Measurements from ENCODE around the gene SIGLEC11. TPM values are rescaled to one million over a fixed set of nuclear protein-coding genes. Genes with fewer than 3 reads are reported as not detected.

SIGLEC11 gene
- polyA plus RNA-seq, 1 experiment, result not detected

- H3K36me3 ChIP-seq (ENCODE audit: control insufficient read depth, insufficient read depth, low read length), result peaks cover 26% of the 10 kb centered on the region
- no peaks in the 10 kb centered on the region for H3K27me3 ChIP-seq (ENCODE audit: control insufficient read depth, insufficient read depth, low read length)
- DNase-seq (ENCODE audit: low read depth), result no peak
- TF ChIP-seq, protein P1, sequence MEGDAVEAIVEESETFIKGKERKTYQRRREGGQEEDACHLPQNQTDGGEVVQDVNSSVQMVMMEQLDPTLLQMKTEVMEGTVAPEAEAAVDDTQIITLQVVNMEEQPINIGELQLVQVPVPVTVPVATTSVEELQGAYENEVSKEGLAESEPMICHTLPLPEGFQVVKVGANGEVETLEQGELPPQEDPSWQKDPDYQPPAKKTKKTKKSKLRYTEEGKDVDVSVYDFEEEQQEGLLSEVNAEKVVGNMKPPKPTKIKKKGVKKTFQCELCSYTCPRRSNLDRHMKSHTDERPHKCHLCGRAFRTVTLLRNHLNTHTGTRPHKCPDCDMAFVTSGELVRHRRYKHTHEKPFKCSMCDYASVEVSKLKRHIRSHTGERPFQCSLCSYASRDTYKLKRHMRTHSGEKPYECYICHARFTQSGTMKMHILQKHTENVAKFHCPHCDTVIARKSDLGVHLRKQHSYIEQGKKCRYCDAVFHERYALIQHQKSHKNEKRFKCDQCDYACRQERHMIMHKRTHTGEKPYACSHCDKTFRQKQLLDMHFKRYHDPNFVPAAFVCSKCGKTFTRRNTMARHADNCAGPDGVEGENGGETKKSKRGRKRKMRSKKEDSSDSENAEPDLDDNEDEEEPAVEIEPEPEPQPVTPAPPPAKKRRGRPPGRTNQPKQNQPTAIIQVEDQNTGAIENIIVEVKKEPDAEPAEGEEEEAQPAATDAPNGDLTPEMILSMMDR (IDR thresholded peaks at IDR 0.05; ENCODE audit: insufficient read depth, low read depth, low read length), result no peak
- POLR2A ChIA-PET, result interaction anchor here (0.6 kb wide), 1 partner anchor 45 kb away, joined by 3 read pairs; no protein-coding TSS in a partner anchor
- no peak overlapping the region for H3K4me3 ChIP-seq (ENCODE audit: low read depth, low read length)
- CTCF ChIA-PET, result interaction anchor here (1.8 kb wide), 1 partner anchor 18 kb away, joined by 7 read pairs; no protein-coding TSS in a partner anchor
These were observed 52.2 kb downstream of the SIGLEC11 start for GRCh38 chr19:49908480-49909420.

GRCh38 chr19:49907745-49908446 is 53.1 kb downstream of the SIGLEC11 start:
- ChIA-PET CTCF (interaction anchor here (1.8 kb wide), 1 partner anchor 17 kb away, joined by 7 read pairs; no protein-coding TSS in a partner anchor), POLR2A (interaction anchor here (0.6 kb wide), 1 partner anchor 44 kb away, joined by 3 read pairs; no protein-coding TSS in a partner anchor)
- DNase-seq (ENCODE audit: low read depth), result no peak
- H3K36me3 ChIP-seq (ENCODE audit: control insufficient read depth, insufficient read depth, low read length), result peaks cover 21% of the 10 kb centered on the region
- no peak overlapping the region for H3K4me3 ChIP-seq (ENCODE audit: low read depth, low read length)
- H3K27me3 ChIP-seq (ENCODE audit: control insufficient read depth, insufficient read depth, low read length), result no peaks in the 10 kb centered on the region
- TF ChIP-seq, protein P1 (IDR thresholded peaks at IDR 0.05; ENCODE audit: insufficient read depth, low read depth, low read length), result no peak

DNA sequence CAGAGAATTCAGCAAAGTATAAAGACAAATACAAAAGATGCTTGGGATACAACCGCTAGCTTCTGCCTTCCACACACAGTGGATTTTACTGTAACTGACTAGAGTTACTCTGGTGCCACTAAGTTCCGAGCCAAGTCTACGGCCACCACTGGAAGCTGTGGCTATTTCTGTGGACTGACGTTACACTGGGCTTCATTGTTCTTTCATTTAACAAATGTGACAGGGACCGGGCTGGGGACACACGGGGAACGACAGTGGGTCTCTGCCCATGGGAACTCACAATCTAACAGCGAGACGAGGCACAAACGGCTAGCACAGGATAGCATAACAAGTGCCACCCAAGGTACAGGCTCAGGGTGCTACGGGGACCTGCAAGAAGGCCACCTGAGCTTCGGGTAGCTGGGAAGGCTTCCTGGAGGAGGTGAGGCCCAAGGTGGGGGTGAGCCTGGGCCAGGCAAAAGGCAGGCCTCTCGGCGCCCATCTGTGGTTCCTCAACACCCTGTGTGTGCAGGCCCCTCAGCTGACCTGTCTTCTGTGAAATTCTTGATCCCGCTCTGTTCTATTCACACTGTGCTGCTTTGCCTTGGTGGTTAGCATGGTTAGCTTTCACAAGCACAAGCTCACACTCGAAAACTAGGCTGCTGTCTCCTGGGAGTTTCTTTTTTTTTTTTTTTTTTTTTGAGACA is 54.0 kb downstream of the SIGLEC11 start:
- POLR2A ChIA-PET, result no interaction called here

GRCh38 chr19:49904136-49904535 is 56.8 kb downstream of the SIGLEC11 start:
- ChIA-PET CTCF (no interaction called here), POLR2A (no interaction called here)
- Histone ChIP-seq H3K4me3 (ENCODE audit: low read depth, low read length) (no peak overlapping the region), H3K27me3 (ENCODE audit: control insufficient read depth, insufficient read depth, low read length) (no peaks in the 10 kb centered on the region), H3K36me3 (ENCODE audit: control insufficient read depth, insufficient read depth, low read length) (peaks cover 14% of the 10 kb centered on the region)
- TF ChIP-seq, protein P1 (IDR thresholded peaks at IDR 0.05; ENCODE audit: insufficient read depth, low read depth, low read length), result no peak
- no peak for DNase-seq (ENCODE audit: low read depth)

More for the DNA sequence above, 54.0 kb downstream of the SIGLEC11 start:
- TF ChIP-seq, protein P1 (IDR thresholded peaks at IDR 0.05; ENCODE audit: insufficient read depth, low read depth, low read length), result no peak
- DNase-seq (ENCODE audit: low read depth), result no peak
- Histone ChIP-seq H3K27me3 (ENCODE audit: control insufficient read depth, insufficient read depth, low read length) (no peaks in the 10 kb centered on the region), H3K36me3 (ENCODE audit: control insufficient read depth, insufficient read depth, low read length) (peaks cover 20% of the 10 kb centered on the region), H3K4me3 (ENCODE audit: low read depth, low read length) (no peak overlapping the region)
- CTCF ChIA-PET, result interaction anchor here (0.8 to 1.0 kb wide), 2 partner anchors 10 to 17 kb away, joined by 3 to 4 read pairs; partner anchors contain the start of gene IL4I1

Other genes with a start within 250 kb of the SIGLEC11 start
- 0.11 and 0.15 TPM in 2 replicates for gene TSKS, start 197.9 kb downstream of the SIGLEC11 start, polyA plus RNA-seq (2011; rRNA removed)
- 82.1 and 153 TPM in 2 replicates for gene AP2A1, start 194.2 kb downstream of the SIGLEC11 start, polyA plus RNA-seq (2011; rRNA removed)
- gene FUZ, start 147.9 kb downstream of the SIGLEC11 start, polyA plus RNA-seq (2011; rRNA removed), result 8.3 and 14.3 TPM in 2 replicates
- gene MED25, start 142.9 kb downstream of the SIGLEC11 start, polyA plus RNA-seq (2011; rRNA removed), result 12.3 and 27.7 TPM in 2 replicates
- gene PTOV1, start 110.0 kb downstream of the SIGLEC11 start, polyA plus RNA-seq (2011; rRNA removed), result 30.7 and 67.6 TPM in 2 replicates
- gene PNKP, start 93.6 kb downstream of the SIGLEC11 start, polyA plus RNA-seq (2011; rRNA removed), result 14.6 and 28.9 TPM in 2 replicates
- gene AKT1S1, start 83.8 kb downstream of the SIGLEC11 start, polyA plus RNA-seq (2011; rRNA removed), result 40.5 and 42.0 TPM in 2 replicates
- gene TBC1D17, start 83.5 kb downstream of the SIGLEC11 start, polyA plus RNA-seq (2011; rRNA removed), result 17.6 and 26.7 TPM in 2 replicates
- gene IL4I1, start 64.3 kb downstream of the SIGLEC11 start, polyA plus RNA-seq (2011; rRNA removed), result 0.12 and 0.32 TPM in 2 replicates
- gene ATF5, start 32.0 kb downstream of the SIGLEC11 start, polyA plus RNA-seq (2011; rRNA removed), result 6.9 and 7.9 TPM in 2 replicates
- gene NUP62, start 31.7 kb downstream of the SIGLEC11 start, polyA plus RNA-seq (2011; rRNA removed), result 11.9 and 15.1 TPM in 2 replicates
- gene VRK3, start 64.2 kb upstream of the SIGLEC11 start, polyA plus RNA-seq (2011; rRNA removed), result 29.5 and 34.1 TPM in 2 replicates
- gene ZNF473, start 64.8 kb upstream of the SIGLEC11 start, polyA plus RNA-seq (2011; rRNA removed), result 6.4 and 7.5 TPM in 2 replicates
- not detected in 2 replicates for gene IZUMO2, start 202.1 kb upstream of the SIGLEC11 start, polyA plus RNA-seq (2011; rRNA removed)
- not detected in 2 replicates for gene MYH14, start 242.4 kb upstream of the SIGLEC11 start, polyA plus RNA-seq (2011; rRNA removed)